NCI-H2171 (cell line): Measurements from ENCODE around the gene SHANK2.

ENCODE experiments used
- DNase-seq: peaks from one replicate; lab custom pipeline; 2025; lab: John Stamatoyannopoulos, UW

The SHANK2 gene

DNA sequence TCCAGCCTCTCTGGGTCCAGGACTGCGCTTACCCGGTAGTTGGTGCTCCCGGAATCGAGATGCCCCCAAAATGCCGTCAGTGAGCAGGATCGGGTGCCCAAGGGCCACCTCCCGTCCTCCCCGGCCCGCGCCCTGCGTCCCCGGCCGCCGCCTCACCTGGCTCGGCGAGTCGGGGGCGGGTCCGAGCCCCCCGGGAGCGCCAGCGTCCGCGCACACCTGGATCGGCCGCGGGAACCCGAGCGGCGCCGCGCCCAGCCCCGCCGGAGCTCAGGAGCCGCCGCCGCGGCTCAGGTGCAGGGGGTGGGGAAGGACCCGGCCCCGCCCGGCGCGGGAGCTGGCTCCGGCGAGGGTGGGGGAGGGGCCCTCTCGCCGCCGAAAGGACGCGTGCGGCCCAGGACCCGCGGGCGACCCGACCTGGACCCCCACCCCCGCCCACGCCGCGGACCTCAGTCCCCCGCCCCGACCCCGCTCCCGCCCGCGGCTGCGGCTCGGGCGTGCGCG, at the start of gene SHANK2:
TSS of gene SHANK2 (minus strand) at position 309 of the 501 bp plus-strand sequence. CDS start 105,251 bp downstream, outside the sequence.
- DNase-seq: no peak

DNA sequence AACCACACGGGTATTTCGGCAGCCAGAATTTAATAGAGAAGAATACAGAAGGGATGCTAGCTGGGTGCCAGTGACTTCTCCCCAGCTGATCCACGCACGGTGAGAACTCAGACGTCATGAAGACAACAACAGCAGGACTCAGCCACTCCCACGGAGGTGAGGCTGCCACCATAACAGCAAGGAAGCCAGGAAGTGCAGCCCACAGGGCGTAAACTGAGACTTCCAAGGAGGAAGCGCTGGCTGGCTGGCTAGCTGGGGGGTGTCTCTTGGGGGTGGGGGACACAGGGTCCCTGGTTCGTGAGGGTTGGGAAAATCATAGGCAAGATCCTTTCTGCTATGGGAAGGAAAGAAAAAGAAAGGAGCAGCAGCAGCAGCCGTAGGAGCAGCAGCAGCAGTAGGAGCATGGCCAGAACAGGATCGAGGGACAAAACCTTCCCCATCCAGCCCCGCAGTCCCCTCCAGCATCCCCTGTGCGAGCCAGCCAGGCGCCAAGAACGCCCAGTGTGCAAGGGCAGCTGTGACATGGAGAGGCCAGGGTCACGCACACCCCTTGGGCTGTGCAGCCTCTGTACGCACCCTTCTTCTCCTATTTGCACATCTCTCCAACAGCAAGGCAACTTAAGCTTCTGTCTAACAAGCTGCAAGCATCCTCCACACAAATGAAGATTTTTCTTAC, 49.6 kb upstream of the SHANK2 start:
- DNase-seq: no peak

DNA sequence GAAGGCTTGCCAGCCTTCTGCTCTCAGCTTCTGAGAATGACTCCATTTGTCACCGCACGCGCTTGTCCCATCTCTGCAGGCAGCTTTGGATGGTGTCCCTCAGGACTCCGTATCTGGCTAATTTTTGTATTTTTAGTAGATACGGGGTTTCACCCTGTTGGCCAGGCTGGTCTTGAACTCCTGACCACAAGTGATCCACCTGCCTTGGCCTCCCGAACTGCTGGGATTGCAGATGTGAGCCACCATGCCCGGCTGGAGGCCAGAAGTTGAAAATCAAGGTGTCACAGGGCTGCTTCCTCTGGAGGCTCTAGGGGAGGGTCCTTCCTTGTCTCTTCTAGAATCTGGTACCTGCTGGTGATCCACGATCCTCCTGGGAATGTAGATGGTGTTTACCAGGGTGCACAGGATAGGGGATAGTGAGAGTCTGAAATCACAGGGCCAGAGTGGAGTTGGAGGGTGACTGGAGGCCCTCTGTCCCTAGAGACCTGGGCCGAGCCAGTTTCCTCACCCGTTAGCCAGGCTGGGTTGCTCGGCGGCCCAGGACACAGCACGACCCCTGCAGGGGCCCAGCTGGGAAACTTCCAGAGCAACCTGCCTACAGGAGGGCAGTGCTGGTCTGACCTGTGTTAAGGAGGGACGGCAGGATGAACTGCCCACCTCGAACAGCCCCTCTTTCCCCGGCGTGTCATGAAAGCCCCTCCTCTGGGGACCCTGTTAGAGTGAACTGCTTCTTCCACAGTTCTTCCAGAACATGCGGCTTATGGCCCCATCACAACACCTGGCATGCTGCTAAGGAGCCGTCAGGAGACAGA, 48.9 kb upstream of the SHANK2 start:
- DNase-seq: no peak

DNA sequence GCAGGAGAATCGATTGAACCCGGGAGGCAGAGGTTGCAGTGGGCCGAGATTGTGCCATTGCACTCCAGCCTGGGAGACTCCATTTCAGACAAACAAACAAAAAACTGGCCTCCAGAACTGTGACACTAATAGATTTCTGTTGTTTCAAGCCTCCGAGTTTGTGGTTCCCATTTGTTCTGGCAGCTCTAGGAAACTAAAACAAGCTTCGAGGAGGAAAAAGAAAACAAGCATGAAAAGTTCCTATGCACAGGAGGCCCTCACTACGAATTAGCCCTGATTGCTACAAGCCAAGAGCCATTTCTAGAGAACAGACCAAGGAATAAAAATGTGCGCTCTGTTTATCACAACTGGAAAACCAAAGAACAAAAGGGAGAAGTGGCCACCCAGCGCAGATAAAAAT, 47.8 kb upstream of the SHANK2 start:
- DNase-seq: no peak

DNA sequence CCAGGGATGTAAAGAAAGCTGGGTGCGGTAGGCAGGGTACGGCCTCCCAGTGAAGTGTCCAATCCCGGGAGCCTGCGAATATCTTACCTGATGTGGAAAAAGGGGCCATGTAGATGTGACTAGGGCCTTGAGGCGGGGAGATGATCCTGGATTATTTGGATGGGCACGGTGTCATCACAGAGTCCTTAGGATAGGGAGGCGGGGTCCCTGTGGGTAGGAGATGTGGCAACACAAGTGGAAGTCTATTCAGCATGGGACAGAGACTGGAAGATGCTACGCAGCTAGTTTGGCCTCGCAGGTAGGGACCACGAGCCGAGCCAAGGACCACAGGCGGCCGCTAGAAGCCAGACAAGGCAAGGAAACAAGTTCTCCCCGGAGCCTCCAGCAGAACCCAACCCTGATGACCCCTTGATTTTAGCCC, 46.4 kb upstream of the SHANK2 start:
- DNase-seq: no peak

DNA sequence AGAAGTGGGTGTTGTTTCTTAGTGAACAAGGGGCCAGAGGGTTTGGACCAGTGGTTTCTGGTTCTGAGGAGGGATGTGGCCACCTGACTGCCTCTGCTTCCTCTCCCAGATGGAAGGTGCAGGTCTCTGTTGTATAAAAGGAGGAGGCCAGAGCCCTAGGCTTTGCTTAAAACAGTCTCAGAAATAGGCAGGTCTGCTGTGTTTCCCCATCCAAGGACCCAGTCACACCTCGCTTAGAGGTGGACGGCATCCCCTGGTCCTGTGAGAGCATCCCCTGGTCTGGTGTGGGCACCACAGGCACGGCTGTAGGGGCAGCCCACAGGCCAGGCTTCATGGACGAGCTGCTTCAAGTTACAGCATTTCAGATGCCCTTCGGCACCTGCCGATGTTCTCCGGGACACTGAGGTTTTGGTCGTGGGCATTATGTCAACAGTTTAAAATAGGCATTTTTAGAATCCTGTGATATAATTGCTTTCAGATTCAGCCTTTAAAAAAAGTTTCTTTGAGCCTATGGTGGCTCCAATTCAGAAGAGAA, 45.7 kb upstream of the SHANK2 start:
- no peak for DNase-seq

DNA sequence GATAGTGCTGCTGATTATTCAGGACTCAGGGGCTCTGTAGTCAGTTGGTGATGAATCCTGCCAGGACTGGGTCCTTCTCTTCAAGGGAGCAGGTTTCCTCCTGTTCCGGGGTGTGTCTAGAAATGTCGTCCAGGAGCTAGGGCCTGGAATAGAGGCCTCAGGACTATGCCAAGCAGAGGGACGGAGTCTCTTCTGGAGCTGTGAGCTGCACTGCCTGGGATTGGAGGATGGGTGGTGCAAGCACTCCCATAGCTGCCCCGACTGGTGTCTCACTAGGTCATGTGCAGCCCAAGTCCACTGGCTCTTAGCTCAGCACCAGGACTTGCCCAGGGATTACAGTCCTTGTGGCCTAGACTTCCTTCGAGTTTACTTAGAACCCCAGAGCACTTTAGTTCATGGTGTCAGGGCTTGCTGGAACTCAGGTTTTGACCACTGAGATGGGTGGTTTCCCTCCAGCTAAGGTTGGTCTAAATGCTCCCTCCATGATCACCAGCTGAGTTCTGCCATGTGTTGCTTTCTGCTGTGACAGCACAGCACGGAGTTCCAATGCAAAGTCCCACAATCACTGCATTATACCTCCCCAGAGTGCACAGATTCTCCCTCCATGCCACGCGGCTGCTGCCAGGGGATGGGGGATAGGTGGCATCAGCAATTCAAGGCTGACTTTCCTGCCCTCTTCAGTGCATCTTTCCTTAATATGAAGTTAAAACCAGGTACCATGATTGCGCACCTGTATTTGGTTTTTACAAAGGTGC, 42.6 kb upstream of the SHANK2 start:
- no peak for DNase-seq

DNA sequence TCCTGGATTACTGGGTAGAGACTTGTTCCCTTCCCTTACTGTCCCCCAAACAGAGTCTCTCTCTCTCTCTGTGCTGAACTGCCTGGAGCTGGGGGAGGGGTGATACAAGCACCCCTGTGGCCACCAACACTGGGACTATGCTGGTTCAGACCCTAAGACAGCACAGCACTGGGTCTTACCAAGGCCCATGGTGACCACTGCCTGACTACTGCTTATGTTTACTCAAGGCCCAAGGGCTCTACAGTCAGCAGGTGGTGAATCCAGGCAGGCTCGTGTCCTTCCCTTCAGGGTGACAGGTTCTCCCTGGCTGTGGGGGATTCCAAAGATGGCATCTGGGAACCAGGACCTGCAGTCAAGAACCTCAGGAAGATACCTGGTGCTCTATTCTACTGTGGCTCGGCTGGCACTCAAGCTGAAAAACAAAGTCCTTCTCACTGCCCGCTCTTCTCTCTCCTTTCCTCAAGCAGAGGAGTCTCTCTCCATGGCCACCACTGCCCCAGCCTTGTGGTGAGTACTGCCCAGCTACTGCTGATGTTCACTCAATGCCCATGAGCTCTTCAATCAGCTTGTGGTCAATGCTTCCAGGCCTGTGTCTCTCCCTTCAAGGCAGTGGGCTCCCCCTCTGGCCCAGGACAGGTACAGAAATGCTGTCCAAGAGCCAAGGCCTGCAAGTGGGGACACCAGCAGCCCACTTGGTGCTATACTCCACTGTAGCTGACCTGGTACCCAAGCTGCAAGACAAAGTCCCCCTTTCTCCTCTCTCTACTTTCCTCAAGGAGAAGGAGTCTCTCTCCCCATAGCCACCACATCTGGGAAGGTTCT, 41.8 kb upstream of the SHANK2 start:
- DNase-seq: no peak

DNA sequence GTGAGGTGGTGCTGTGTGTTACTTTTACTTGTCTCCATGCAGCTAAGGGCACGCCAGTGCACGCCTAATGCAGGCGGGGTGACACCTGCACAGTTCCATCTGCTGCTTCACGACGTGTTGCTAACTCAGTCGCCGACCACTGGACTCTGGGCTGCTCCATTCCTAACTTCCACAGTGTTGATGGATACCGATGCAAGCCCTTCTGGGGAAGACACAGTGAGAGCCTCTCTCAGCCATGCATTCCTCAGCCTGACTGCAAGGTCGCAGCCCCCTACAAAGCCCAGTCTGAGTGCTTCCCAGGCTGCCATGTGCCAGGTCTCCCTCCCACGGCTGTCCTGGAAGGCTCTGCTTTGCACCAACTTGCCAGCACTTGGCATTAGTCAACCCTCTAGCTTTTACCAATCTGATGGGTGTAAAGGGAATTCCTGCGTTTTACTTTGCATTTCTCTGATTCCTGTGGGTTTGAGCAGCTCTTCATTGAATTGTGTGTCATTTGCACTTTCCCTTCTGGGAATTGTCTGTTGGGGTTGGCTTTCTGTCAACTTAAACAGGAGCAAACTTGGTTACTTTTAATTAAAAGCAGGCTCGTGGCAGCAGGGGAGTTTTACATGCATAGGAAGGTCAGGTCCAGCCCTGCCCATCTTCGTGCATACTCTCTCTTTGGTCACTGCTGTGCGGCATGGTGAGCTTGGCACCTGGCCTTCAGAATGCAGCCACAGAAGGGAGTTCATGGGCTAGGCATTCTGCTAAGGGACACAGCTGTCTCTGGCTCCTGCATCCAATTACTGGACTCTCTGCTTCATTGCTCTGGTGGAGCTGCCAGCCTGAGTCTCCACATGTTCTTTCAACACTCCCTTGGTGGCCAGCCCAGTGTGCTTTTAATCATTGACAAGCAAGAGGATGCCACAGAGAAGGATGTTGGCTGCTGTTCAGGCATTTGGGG, 34.6 kb upstream of the SHANK2 start:
- DNase-seq: peak; percentile 35

DNA sequence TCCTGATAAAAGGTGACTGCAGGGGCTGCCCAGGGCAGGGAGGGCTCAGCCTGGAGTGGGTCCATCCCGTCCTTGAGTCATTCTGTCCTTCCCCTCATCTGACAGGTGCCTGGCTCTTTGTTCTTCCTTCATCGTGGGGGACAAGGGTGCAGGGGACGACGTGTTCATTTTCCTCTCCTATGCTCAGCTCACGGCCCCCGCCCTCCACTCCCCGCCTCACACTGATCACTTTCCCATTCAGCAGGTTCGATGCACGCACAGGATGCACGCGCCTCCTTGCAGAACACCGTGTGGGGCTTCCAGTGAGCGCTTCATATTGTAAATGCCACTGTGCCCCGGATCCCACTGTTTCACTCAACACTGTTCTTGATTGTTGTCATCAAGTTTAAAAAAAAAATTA, 32.7 kb upstream of the SHANK2 start:
- DNase-seq: no peak

DNA sequence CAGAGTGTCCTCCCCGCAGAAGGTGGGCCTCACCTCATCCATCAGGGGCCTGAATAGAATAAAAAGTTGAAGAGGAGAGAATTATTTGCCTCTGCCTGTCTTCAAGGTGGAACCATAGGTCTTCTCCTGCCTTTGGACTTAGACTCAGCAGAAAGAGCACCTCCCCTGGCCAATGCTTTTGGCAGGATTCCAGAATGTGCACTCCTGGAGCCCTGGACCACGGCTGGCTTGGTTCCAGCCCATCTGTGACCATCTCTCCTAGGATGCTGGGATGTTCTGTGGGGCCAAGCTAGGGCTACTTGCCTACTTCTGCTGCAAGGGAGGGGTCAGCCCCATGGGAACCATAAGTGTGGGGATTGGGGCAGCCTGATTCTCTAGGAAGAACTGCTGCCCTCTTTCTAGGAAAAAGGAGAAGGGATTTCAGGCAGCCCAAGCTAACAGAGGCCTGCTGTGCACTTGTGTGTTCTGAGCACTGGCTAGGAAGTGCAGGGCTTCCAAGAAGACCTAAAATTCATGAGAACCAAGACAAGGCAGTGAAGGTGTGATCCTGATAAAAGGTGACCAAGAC, 32.2 kb upstream of the SHANK2 start:
- peak; percentile 8 for DNase-seq

DNA sequence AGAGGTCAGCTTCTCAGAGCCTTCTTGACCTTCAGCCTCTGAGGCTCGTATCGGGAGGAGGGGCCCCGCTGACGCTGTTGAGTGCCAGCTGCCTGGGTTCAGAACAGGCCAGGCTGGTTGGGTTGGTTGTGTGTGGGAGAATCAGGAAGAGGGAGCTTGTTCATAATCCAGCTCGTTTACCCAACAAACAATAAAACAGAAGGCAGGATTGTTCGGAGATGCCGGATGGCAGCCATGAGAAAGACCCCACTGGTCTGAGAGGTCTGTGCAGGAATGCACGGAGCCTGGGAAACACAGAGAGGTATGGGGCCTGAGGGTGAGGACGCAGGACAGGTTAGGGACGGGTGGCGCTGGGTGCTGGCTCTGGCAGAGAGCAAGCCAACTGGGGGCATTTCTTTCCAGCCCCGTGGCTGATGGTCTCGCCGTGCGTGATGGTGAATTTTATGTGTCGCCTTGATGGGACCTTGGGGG, 31.6 kb upstream of the SHANK2 start:
- DNase-seq: no peak

DNA sequence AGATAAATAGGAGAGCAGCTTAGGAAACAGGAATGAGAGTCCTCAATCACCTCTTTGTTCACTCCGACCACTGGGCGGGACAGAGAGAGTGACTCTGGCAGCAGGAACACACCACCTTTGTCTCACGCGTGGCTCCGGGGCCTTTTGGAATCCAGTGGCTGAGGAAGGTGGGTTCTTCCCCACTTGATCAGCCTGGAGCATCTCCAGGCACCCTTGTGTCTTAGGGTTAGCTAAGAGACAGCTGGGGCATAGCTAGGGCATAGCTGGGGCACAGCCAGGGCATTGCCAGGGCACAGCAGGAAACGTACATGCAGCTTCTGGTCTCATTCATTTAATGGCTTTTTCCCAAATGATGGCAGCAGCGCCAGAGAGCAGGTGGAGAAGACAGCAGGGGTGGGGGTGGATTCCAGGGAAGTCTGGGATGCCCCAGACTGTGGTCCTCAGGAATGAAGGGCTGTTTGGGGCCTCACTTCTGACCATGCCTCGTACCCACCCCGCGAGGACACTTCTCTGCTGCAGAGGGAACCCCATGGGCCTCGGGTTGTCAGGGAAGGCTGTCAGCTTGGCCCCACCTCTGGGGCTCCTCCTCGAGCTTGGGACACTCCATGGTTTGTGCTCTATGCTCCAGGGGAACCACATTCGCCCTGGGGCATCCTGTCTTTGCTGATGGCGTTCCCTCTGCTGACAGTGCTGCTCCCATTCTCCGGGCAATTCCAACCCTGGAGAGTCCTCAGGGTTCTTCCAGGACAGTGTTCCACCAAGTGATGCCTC, 30.4 kb upstream of the SHANK2 start:
- DNase-seq: no peak

DNA sequence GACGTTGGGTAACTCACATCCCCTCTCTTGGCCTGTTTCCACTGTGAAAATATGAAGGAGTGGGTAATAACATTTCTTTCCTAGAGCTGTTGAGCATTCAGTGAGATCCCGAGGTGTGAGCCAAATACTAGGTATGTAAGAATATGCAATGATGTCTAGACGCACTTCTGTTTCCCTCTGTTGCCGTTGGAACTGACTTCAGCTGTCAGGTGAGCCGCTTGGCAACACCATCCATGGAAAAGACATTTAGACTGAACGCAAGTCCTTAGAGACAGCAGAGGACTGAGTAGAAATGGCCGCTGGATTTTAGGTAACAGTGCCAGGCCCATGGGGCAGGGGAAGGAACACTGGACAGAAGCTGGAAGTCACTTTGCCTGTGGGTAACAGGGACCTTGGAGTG, 29.5 kb upstream of the SHANK2 start:
- DNase-seq: no peak

DNA sequence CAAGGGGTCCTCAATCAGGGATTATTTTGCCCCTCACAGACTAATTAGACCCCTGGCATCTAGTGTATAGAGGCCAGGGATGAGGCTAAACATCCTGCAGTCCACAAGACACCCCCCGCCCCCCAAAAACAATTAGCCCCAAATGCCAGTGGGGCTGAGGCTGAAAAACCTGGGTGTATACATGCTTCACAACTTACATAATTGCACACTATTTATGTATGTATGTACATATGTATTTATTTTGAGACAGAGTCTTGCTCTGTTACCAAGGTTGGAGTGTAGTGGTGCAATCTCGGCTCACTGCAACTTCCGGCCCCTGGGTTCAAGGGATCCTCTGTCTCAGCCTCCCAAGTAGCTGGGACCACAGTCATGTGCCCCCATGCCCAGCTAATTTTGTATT, 28.8 kb upstream of the SHANK2 start:
- no peak for DNase-seq

DNA sequence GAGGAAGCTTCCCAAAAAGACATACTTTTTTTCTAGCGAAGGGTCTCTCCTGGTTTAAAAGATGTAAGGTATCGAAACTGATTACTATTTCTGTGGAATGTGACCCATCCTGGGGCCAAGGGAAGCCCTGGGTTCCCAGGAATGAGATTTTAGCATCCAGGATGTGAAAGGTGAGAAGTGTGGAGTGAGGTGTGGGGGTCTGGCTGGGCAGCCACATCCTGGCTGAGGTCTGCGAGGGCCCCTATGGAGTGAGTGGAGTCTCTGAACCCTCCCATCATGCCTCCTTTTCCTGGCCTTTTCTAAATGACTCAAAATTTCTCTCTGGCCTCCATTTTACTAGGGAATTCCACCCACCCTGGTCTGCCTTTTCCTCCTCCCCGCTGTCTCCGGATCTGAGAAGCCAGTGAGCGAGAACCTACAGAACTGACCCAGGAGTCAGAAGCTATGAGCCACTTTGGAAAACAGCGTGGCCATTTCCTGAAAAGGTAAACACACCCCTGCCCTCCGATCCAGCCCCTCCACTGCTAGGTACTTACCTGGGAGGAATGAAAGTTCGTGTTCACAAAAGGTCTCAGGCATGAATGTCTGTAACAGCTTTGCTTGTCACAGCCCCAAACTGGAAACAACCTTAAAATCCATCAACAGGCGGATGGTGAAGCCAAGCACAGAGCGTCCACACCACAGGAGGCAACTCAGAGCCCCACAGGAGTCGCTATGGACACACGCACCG, 27.7 kb upstream of the SHANK2 start:
- no peak for DNase-seq

DNA sequence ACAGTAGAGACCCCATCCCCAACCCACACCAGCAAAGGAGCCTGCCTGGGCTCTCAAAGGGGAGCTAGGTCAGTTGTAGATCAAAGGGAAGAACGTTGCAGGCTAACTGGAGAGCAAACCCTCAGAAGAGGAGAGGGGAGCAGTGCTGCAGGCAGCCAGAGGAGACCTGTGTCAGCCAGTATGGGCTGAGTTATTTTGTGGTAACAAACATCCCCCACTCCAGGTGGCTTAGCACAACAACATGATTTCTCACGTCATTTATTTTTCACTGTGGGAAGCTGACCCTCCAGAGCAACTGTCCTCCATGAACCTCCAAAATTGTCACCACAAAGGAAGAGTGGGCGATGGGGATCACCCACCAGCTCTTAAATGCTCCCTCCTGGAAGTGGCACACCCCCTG, 19.8 kb upstream of the SHANK2 start:
- DNase-seq: no peak
